ENCODE results near the gene KRT35. TPM values are rescaled to one million over a fixed set of nuclear protein-coding genes. Genes with fewer than 3 reads are reported as not detected.

The KRT35 gene
- total and polyA plus RNA-seq, 2 donors (not counting 1 experiment from before 2014, with no cell fraction given) = not detected

GRCh38 chr17:41521574-41522261 is 40.8 kb upstream of the KRT35 start:
- peak; percentile 56 to 92 for DNase-seq (ENCODE audit: low read depth in 2 of 2)

GRCh38 chr17:41520821-41521521 is 40.0 kb upstream of the KRT35 start:
- TF ChIP-seq, protein P1, sequence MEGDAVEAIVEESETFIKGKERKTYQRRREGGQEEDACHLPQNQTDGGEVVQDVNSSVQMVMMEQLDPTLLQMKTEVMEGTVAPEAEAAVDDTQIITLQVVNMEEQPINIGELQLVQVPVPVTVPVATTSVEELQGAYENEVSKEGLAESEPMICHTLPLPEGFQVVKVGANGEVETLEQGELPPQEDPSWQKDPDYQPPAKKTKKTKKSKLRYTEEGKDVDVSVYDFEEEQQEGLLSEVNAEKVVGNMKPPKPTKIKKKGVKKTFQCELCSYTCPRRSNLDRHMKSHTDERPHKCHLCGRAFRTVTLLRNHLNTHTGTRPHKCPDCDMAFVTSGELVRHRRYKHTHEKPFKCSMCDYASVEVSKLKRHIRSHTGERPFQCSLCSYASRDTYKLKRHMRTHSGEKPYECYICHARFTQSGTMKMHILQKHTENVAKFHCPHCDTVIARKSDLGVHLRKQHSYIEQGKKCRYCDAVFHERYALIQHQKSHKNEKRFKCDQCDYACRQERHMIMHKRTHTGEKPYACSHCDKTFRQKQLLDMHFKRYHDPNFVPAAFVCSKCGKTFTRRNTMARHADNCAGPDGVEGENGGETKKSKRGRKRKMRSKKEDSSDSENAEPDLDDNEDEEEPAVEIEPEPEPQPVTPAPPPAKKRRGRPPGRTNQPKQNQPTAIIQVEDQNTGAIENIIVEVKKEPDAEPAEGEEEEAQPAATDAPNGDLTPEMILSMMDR (conservative IDR thresholded peaks at IDR 0.05 in 1 of 2, IDR thresholded peaks at IDR 0.05 in 1 of 2; ENCODE audit: low read depth in 1 of 2, low read length in 2 of 2) = no peak
- no peak for TF ChIP-seq EZH2 (IDR thresholded peaks at IDR 0.05; ENCODE audit: low read length, missing control alignments)
- peaks cover 11% of the 10 kb centered on the region for H3K4me1 ChIP-seq (ENCODE audit: control insufficient read depth, extremely low read depth, insufficient read depth, low read length)
- H3K4me3 ChIP-seq (replicated peaks in 1 of 4; ENCODE audit: control extremely low read depth in 1 of 4, insufficient read depth in 1 of 4, low read depth in 3 of 4, low read length in 4 of 4) = no peak overlapping the region
- no peak overlapping the region for H3K4me2 ChIP-seq (ENCODE audit: extremely low read depth, insufficient read depth, low read length)
- no peaks in the 10 kb centered on the region for H3K79me2 ChIP-seq (ENCODE audit: control insufficient read depth, insufficient read depth, low read length)
- H3K27me3 ChIP-seq (ENCODE audit: control insufficient read depth, insufficient read depth, low read length) = no peaks in the 10 kb centered on the region
- no peak overlapping the region for H2AFZ ChIP-seq (ENCODE audit: low read length)
- H4K20me1 ChIP-seq (ENCODE audit: control insufficient read depth, extremely low read depth, insufficient read depth, low read length) = no peaks in the 10 kb centered on the region
- no peak overlapping the region for H3K9ac ChIP-seq (ENCODE audit: insufficient read depth, low read length)
- no peaks in the 10 kb centered on the region for H3K9me3 ChIP-seq (ENCODE audit: control insufficient read depth, insufficient read depth, low read depth, low read length)
- no peaks in the 10 kb centered on the region for H3K36me3 ChIP-seq (ENCODE audit: control insufficient read depth, insufficient read depth, low read length)
- DNase-seq (ENCODE audit: low read depth in 2 of 2) = peak in 1 of 2 donors; percentile 36
- no peak overlapping the region for H3K27ac ChIP-seq (ENCODE audit: insufficient read depth, low read length)

More at GRCh38 chr17:41521574-41522261, 40.8 kb upstream of the KRT35 start:
- Histone ChIP-seq H3K4me2 (ENCODE audit: extremely low read depth, insufficient read depth, low read length) (no peak overlapping the region), H3K9me3 (ENCODE audit: control insufficient read depth, insufficient read depth, low read depth, low read length) (no peaks in the 10 kb centered on the region), H3K27ac (ENCODE audit: insufficient read depth, low read length) (peak overlapping the region; percentile 61), H2AFZ (ENCODE audit: low read length) (no peak overlapping the region), H3K79me2 (ENCODE audit: control insufficient read depth, insufficient read depth, low read length) (no peaks in the 10 kb centered on the region), H3K36me3 (ENCODE audit: control insufficient read depth, insufficient read depth, low read length) (no peaks in the 10 kb centered on the region), H3K27me3 (ENCODE audit: control insufficient read depth, insufficient read depth, low read length) (no peaks in the 10 kb centered on the region), H3K4me1 (ENCODE audit: control insufficient read depth, extremely low read depth, insufficient read depth, low read length) (peaks cover 11% of the 10 kb centered on the region), H3K4me3 (replicated peaks in 1 of 4; ENCODE audit: control extremely low read depth in 1 of 4, insufficient read depth in 1 of 4, low read depth in 3 of 4, low read length in 4 of 4) (no peak overlapping the region), H4K20me1 (ENCODE audit: control insufficient read depth, extremely low read depth, insufficient read depth, low read length) (no peaks in the 10 kb centered on the region), H3K9ac (ENCODE audit: insufficient read depth, low read length) (no peak overlapping the region)
- no peak for TF ChIP-seq EZH2 (IDR thresholded peaks at IDR 0.05; ENCODE audit: low read length, missing control alignments)
- TF ChIP-seq, protein P1 (conservative IDR thresholded peaks at IDR 0.05 in 1 of 2, IDR thresholded peaks at IDR 0.05 in 1 of 2; ENCODE audit: low read depth in 1 of 2, low read length in 2 of 2) = no peak

- Histone ChIP-seq H3K27ac (ENCODE audit: insufficient read depth, low read length) (no peak overlapping the region), H4K20me1 (ENCODE audit: control insufficient read depth, extremely low read depth, insufficient read depth, low read length) (no peaks in the 10 kb centered on the region), H3K4me2 (ENCODE audit: extremely low read depth, insufficient read depth, low read length) (no peak overlapping the region), H3K36me3 (ENCODE audit: control insufficient read depth, insufficient read depth, low read length) (no peaks in the 10 kb centered on the region), H3K4me1 (ENCODE audit: control insufficient read depth, extremely low read depth, insufficient read depth, low read length) (peaks cover 11% of the 10 kb centered on the region), H2AFZ (ENCODE audit: low read length) (no peak overlapping the region), H3K79me2 (ENCODE audit: control insufficient read depth, insufficient read depth, low read length) (no peaks in the 10 kb centered on the region), H3K9ac (ENCODE audit: insufficient read depth, low read length) (no peak overlapping the region), H3K27me3 (ENCODE audit: control insufficient read depth, insufficient read depth, low read length) (no peaks in the 10 kb centered on the region), H3K9me3 (ENCODE audit: control insufficient read depth, insufficient read depth, low read depth, low read length) (no peaks in the 10 kb centered on the region), H3K4me3 (replicated peaks in 1 of 4; ENCODE audit: control extremely low read depth in 1 of 4, insufficient read depth in 1 of 4, low read depth in 3 of 4, low read length in 4 of 4) (no peak overlapping the region)
- no peak for DNase-seq (ENCODE audit: low read depth in 2 of 2)
- TF ChIP-seq, protein P1 (conservative IDR thresholded peaks at IDR 0.05 in 1 of 2, IDR thresholded peaks at IDR 0.05 in 1 of 2; ENCODE audit: low read depth in 1 of 2, low read length in 2 of 2) = no peak
- no peak for TF ChIP-seq EZH2 (IDR thresholded peaks at IDR 0.05; ENCODE audit: low read length, missing control alignments)
Measured at GRCh38 chr17:41519501-41520224, 38.7 kb upstream of the KRT35 start.
